ENCODE results near the gene OR6C3.
"Not testable (repeated sequence)": the region's sequence is repeated elsewhere in the genome, so short reads cannot be mapped to it uniquely, and the experiment has no call there.

The OR6C3 gene

GRCh38 chr12:55330446-55330845 lies at the start of gene OR6C3:
OR6C3 (plus strand) TSS chr12:55330746; CDS start chr12:55331701, 955 bp downstream.
- no peak for DNase-seq

- no peak for DNase-seq
Measured at GRCh38 chr12:55280991-55281390, 49.6 kb upstream of the OR6C3 start.

DNA sequence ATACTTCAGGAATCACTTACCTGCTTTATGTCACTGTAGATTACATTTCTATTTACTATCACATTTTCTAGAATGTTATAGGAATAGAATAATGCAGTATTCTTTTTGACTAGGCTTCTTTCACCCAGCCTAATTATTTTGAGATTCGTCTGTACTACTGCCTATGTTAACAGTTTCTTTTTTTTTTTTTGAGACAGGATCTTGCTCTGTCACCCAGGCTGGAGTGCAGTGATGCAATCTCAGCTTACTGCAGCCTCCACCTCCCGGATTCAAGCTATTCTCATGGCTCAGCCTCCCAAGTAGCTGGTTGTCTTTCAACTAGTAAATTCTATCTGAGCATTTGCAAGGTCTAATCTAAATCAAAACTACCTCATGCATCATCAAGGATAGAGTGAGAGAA lies 40.5 kb upstream of the OR6C3 start:
- no peak for DNase-seq

GRCh38 chr12:55296469-55296868 lies 34.1 kb upstream of the OR6C3 start, which contains the start of gene OR6C6:
OR6C6 (minus strand) TSS chr12:55296569; CDS start chr12:55295232, 1,337 bp downstream.
- DNase-seq: no peak

GRCh38 chr12:55314043-55314442 lies 16.5 kb upstream of the OR6C3 start, which contains the start of gene OR6C1:
OR6C1 (plus strand) TSS chr12:55314343; CDS start chr12:55320600, 6,257 bp downstream.
- no peak for DNase-seq

DNA sequence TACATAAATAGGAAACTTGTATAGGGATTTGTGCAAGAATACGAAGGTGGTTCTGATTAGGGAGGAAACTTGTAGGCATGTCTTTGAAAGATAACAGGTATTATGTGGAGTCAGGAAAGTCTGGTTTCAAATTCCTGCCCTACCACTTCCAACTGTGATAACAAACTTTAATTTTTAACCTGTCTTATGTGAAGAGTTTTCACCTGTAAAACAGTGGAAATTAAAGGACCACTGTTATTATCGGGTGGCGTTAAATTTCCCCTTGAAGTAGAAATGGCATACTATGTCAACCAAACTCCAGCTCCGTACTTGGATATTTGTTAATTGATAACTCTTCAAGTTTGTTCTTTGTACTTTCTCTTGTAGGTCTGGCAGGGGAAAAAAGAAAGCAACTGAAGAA lies 10.3 kb upstream of the OR6C3 start:
- DNase-seq: no peak

- DNase-seq: not testable (repeated sequence)
Measured at GRCh38 chr12:55325801-55326200, 4.7 kb upstream of the OR6C3 start.

GRCh38 chr12:55336002-55336401 lies 5.5 kb downstream of the OR6C3 start:
- no peak for DNase-seq

GRCh38 chr12:55355338-55355737 lies 24.8 kb downstream of the OR6C3 start:
- DNase-seq: not testable (repeated sequence)

DNA sequence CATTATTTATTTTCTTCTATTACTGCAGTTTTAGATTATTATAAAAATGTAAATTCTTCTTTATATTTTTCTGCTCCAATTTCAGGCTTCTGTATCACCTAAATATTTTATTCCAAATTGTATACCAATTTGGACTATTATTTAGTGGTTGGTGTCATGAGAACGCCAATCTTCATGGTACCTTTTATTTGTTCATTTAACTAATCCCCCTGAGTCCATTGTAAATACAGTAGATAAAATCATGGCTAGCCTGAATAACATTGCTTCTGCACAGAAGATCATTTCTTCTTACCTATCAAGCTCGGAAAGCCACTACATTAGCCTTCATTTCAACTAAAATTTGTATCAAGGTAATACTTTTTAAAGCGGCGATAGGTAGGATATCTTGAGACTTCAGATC lies 32.1 kb downstream of the OR6C3 start, which contains the start of gene OR6C75:
Gene OR6C75 (plus strand): TSS at position 301 of the 400 bp plus-strand sequence. CDS start 2,136 bp downstream, outside the sequence.
- no peak for DNase-seq

DNA sequence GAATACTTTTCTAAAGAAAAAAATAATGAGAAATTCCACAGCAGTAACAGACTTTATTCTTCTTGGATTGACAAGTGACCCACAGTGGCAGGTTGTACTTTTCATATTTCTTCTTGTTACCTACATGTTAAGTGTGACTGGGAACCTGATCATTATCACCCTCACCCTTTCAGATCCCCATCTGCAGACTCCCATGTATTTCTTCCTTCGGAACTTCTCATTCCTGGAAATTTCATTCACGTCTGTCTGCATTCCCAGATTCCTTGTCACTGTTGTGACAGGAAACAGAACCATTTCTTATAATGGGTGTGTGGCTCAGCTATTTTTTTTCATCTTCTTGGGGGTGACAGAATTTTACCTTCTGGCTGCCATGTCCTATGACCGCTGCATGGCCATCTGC lies 34.5 kb downstream of the OR6C3 start:
- no peak for DNase-seq

DNA sequence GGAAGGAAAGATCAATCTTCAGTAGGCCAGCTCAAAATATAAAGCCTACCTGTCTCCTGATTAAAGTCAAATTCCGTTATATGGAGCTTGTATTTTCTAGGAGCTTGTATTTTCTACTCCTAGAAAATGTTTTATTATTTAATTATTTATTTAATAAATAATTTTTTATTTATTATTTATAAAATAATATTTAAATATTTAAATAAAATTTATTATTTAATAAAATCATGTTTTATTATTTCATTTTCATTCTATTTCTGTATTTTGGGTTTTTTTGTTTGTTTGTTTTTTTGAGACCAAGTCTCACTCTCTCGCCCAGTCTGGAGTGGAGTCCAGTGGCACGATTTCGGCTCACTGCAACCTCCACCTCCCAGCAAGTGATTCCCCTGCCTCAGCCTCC lies 42.0 kb downstream of the OR6C3 start:
- DNase-seq: no peak
